Liver (tissue), 9 donors: ENCODE data around the gene DSCAM. TPM values are rescaled to one million over a fixed set of nuclear protein-coding genes. Genes with fewer than 3 reads are reported as not detected.

Source experiments
- DNase-seq: peaks from one replicate; pipeline ENCODE4 v3.0.0-alpha.2; 2017; ENCODE audit warnings: low spot score
- H3K27ac ChIP-seq, 2 donors: one replicate each; pipeline ENCODE4 v1.7.0; 2013; ENCODE audit warnings: inconsistent platforms in 2 of 2, low read length in 2 of 2, control low read depth in 1 of 2, low read depth in 1 of 2, mild to moderate bottlenecking in 1 of 2
- H3K27me3 ChIP-seq, 4 donors: one replicate each; pipeline versions ENCODE4 v1.6.1 to v1.7.0; 2013; ENCODE audit warnings: low read length in 3 of 4, inconsistent platforms in 1 of 4, mild to moderate bottlenecking in 1 of 4, moderate library complexity in 1 of 4; ENCODE audit not compliant: control insufficient read depth in 4 of 4, insufficient read depth in 4 of 4
- H3K36me3 ChIP-seq, 4 donors: one replicate each; pipeline versions ENCODE4 v1.6.1 to v1.7.0; 2013; ENCODE audit warnings: low read length in 3 of 4, mild to moderate bottlenecking in 3 of 4, low read depth in 1 of 4, moderate library complexity in 1 of 4; ENCODE audit not compliant: control insufficient read depth in 4 of 4, insufficient read depth in 3 of 4
- H3K4me1 ChIP-seq, 4 donors: one replicate each; pipeline versions ENCODE4 v1.6.1 to v1.7.0; 2013; ENCODE audit warnings: low read length in 3 of 4, mild to moderate bottlenecking in 3 of 4, moderate library complexity in 1 of 4; ENCODE audit not compliant: control insufficient read depth in 4 of 4, insufficient read depth in 4 of 4
- H3K4me3 ChIP-seq, 3 donors: one replicate each; pipeline versions ENCODE4 v1.6.1 to v1.7.0; 2013; ENCODE audit warnings: low read length in 3 of 3, control low read depth in 1 of 3, low read depth in 1 of 3, mild to moderate bottlenecking in 1 of 3
- H3K9ac ChIP-seq, 2 donors: one replicate each; pipeline ENCODE4 v1.7.0; 2013; ENCODE audit warnings: low read length in 2 of 2, mild to moderate bottlenecking in 2 of 2, moderate library complexity in 2 of 2, control low read depth in 1 of 2, low read depth in 1 of 2
- H3K9me3 ChIP-seq, 4 donors: one replicate each; pipeline versions ENCODE4 v1.6.1 to v1.7.0; 2013; ENCODE audit warnings: low read length in 3 of 4; ENCODE audit not compliant: control insufficient read depth in 4 of 4
- FOXA1 ChIP-seq: IDR thresholded peaks from 2 replicates; pipeline ENCODE4 v1.6.1; 2016; ENCODE audit warnings: antibody characterized with exemption
- FOXA2 ChIP-seq: IDR thresholded peaks from 2 replicates; pipeline ENCODE4 v1.6.1; 2016; ENCODE audit warnings: antibody characterized with exemption
- GABPA ChIP-seq, 2 donors: IDR thresholded peaks in 1 of 2; conservative IDR thresholded peaks in 1 of 2; 2 replicates each; pipeline ENCODE4 v1.6.1; 2016; ENCODE audit warnings: antibody characterized with exemption in 2 of 2, mild to moderate bottlenecking in 1 of 2, moderate library complexity in 1 of 2
- HNF4G ChIP-seq: IDR thresholded peaks from 2 replicates; pipeline ENCODE4 v1.6.1; 2016; ENCODE audit warnings: antibody characterized with exemption
- JUND ChIP-seq, 2 donors: IDR thresholded peaks; 2 replicates each; pipeline ENCODE4 v1.6.1; 2016; ENCODE audit warnings: antibody characterized with exemption in 2 of 2
- NR2F2 ChIP-seq: IDR thresholded peaks from 2 replicates; pipeline ENCODE4 v1.6.1; 2016; ENCODE audit warnings: antibody characterized with exemption
- RXRA ChIP-seq, 2 donors: IDR thresholded peaks; 2 replicates each; pipeline ENCODE4 v1.6.1; 2017 to 2018; ENCODE audit warnings: antibody characterized with exemption in 2 of 2, mild to moderate bottlenecking in 1 of 2
- SP1 ChIP-seq: IDR thresholded peaks from 2 replicates; pipeline ENCODE4 v1.6.1; 2018; ENCODE audit warnings: antibody characterized with exemption, mild to moderate bottlenecking
- TAF1 ChIP-seq: conservative IDR thresholded peaks from 2 replicates; pipeline ENCODE4 v1.6.1; 2016; ENCODE audit warnings: antibody characterized with exemption, mild to moderate bottlenecking
- WGBS: extraction: QIAGEN DNeasy Blood & Tissue Kit; methylation state at CpG from one replicate; pipeline ENCODE4 v1.1.7; 2013; 5-methylcytosine and 5-hydroxymethylcytosine counted together
- polyA plus RNA-seq, 2 donors: library from polyadenylated mRNA; stranded (reverse) in 1 of 2; unstranded in 1 of 2; fragments of 200-250 nt in 1 of 2; fragments of >200 nt in 1 of 2; fragmentation: Nextera tagmentation in 1 of 2; extraction: Ambion mirVana in 1 of 2; gene quantifications; one replicate each; pipeline versions ENCODE4 v1.2.1 to v1.2.3, GENCODE V29; 2013 to 2015
- total RNA-seq, 2 donors: library from RNA; depleted of rRNA; stranded (reverse); fragments of >200 nt; gene quantifications; one replicate each; pipeline ENCODE4 v1.2.3, GENCODE V29; 2014
- TF ChIP-seq, protein P1 (sequence below): IDR thresholded peaks from 2 replicates; pipeline ENCODE4 v1.6.1; 2016; ENCODE audit warnings: antibody characterized with exemption
- TF ChIP-seq, protein P2 (sequence below): IDR thresholded peaks from 2 replicates; pipeline ENCODE4 v1.6.1; 2016; ENCODE audit warnings: antibody characterized with exemption
- TF ChIP-seq, protein P3 (sequence below): IDR thresholded peaks from 2 replicates; pipeline ENCODE4 v1.6.1; 2016; ENCODE audit warnings: antibody characterized with exemption, mild to moderate bottlenecking
- TF ChIP-seq, protein P4 (sequence below): IDR thresholded peaks from 2 replicates; pipeline ENCODE4 v1.6.1; 2016; ENCODE audit warnings: antibody characterized with exemption
- donor health status: healthy.
- donor health status: healthy.
- donor health status: healthy.
- donor health status: healthy.
- donor health status: healthy.

The DSCAM gene
- total and polyA plus RNA-seq, 4 donors: 0.02 to 0.23 (median 0.10) TPM

DNA sequence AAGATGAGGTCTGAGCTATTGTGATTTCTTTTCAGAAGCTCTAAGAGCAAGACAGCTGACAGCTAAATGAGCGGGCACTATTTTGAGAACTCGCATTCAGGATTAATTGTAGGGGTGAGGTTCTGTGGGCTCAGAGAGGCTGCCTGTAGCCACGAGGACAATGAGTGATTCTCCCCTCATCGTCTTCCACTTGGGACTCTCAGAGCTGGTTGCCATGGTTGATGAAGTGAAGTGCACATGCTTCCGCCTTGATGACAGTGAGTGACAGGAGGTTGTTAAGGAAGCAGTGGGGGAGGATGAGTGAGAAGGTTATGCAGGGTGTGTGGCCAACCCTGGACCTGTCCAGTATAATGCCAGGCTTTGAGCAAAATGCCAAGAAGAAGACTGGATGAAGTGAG lies 638.0 kb downstream of the DSCAM start:
- DNase-seq: no peak

DNA sequence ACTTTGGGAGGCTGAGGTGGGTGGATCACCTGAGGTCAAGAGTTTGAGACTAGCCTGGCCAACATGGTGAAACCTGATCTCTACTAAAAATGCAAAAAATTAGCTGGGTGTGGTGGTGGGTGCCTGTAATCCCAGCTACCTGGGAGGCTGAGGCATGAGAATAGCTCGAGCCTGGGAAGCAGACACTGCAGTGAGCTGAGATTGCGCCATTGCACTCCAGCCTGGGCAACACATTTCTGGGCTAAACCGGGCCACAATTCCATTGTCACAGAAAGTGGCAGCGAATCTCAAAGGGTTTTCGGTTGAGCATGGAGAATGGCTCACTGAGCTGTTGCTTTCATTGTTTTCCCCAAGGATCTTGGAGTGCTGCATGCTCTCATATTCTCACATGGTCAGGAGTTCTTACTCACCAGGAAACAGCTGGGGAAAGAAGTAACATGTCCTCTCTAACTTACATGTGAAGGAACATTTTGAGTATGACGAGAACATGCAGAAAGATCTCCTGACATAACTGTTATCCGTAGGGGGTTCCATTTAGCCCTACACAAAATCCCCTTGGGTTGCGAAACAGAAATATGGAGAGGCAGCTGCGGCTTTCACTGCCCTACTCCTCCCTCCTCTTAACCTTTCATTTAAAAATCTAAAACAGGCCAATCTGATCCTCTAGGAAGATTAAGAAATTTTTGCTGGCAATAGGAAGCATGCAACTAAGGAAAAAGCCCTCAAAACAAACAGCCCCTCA lies 638.6 kb downstream of the DSCAM start:
- WGBS: 84% methylated on average over 9 of the region's 9 CpGs
- H3K4me3 ChIP-seq: no peak overlapping the region
- peaks cover 0 to 2% (median 0%) of the 10 kb centered on the region in 4 donors for H3K27me3 ChIP-seq
- H3K4me1 ChIP-seq: no peaks in the 10 kb centered on the region
- TF ChIP-seq, protein P1, sequence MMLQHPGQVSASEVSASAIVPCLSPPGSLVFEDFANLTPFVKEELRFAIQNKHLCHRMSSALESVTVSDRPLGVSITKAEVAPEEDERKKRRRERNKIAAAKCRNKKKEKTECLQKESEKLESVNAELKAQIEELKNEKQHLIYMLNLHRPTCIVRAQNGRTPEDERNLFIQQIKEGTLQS: no peak
- TF ChIP-seq GABPA (IDR thresholded peaks at IDR 0.05 in 1 of 2, conservative IDR thresholded peaks at IDR 0.05 in 1 of 2) (no peak), FOXA1 (no peak), JUND (IDR thresholded peaks at IDR 0.05) (no peak), NR2F2 (no peak), HNF4G (no peak)
- TF ChIP-seq, protein P2, sequence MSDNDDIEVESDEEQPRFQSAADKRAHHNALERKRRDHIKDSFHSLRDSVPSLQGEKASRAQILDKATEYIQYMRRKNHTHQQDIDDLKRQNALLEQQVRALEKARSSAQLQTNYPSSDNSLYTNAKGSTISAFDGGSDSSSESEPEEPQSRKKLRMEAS: no peak
- no peak for DNase-seq
- no peaks in the 10 kb centered on the region for H3K36me3 ChIP-seq
- H3K9ac ChIP-seq: no peak overlapping the region
- H3K27ac ChIP-seq: no peak overlapping the region
- H3K9me3 ChIP-seq: no peaks in the 10 kb centered on the region

More for the DNA sequence above, 638.0 kb downstream of the DSCAM start:
- peaks cover 0 to 2% (median 0%) of the 10 kb centered on the region in 4 donors for H3K27me3 ChIP-seq
- 77% methylated on average over 5 of the region's 5 CpGs for WGBS
- no peaks in the 10 kb centered on the region for H3K36me3 ChIP-seq
- H3K4me1 ChIP-seq: no peaks in the 10 kb centered on the region
- TF ChIP-seq SP1 (no peak), RXRA (IDR thresholded peaks at IDR 0.05) (no peak), TAF1 (no peak), JUND (IDR thresholded peaks at IDR 0.05) (no peak), HNF4G (no peak), FOXA2 (no peak), GABPA (IDR thresholded peaks at IDR 0.05 in 1 of 2, conservative IDR thresholded peaks at IDR 0.05 in 1 of 2) (no peak)
- TF ChIP-seq, protein P2: no peak
- TF ChIP-seq, protein P3, sequence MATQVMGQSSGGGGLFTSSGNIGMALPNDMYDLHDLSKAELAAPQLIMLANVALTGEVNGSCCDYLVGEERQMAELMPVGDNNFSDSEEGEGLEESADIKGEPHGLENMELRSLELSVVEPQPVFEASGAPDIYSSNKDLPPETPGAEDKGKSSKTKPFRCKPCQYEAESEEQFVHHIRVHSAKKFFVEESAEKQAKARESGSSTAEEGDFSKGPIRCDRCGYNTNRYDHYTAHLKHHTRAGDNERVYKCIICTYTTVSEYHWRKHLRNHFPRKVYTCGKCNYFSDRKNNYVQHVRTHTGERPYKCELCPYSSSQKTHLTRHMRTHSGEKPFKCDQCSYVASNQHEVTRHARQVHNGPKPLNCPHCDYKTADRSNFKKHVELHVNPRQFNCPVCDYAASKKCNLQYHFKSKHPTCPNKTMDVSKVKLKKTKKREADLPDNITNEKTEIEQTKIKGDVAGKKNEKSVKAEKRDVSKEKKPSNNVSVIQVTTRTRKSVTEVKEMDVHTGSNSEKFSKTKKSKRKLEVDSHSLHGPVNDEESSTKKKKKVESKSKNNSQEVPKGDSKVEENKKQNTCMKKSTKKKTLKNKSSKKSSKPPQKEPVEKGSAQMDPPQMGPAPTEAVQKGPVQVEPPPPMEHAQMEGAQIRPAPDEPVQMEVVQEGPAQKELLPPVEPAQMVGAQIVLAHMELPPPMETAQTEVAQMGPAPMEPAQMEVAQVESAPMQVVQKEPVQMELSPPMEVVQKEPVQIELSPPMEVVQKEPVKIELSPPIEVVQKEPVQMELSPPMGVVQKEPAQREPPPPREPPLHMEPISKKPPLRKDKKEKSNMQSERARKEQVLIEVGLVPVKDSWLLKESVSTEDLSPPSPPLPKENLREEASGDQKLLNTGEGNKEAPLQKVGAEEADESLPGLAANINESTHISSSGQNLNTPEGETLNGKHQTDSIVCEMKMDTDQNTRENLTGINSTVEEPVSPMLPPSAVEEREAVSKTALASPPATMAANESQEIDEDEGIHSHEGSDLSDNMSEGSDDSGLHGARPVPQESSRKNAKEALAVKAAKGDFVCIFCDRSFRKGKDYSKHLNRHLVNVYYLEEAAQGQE: no peak
- no peak overlapping the region for H3K4me3 ChIP-seq
- no peak overlapping the region for H3K27ac ChIP-seq
- H3K9me3 ChIP-seq: no peaks in the 10 kb centered on the region
- no peak overlapping the region for H3K9ac ChIP-seq

DNA sequence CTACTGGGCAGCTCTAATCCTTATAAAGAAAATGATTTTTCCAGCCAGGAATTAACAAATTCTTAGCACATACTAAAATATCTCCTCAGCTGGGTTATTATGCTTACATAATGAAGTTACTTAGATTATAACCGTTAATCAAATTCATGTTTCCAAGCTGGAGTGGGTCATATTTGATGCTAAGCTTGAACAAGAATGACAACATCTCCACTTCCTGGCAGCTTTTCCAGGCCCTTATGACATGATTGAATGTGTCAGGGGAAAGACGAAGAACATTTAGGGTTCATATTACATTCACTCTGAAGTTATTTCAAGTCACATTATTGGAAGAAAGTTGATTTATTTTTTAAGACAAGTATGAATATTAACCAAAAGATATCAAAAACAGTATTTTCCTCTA lies 646.0 kb downstream of the DSCAM start:
- Histone ChIP-seq H3K27me3 (peaks cover 0 to 2% (median 0%) of the 10 kb centered on the region in 4 donors), H3K4me1 (no peaks in the 10 kb centered on the region), H3K36me3 (no peaks in the 10 kb centered on the region), H3K9ac (no peak overlapping the region), H3K9me3 (peaks cover 0 to 4% (median 0%) of the 10 kb centered on the region in 4 donors), H3K4me3 (no peak overlapping the region), H3K27ac (no peak overlapping the region)
- 68% methylated on average over 2 of the region's 2 CpGs for WGBS
- TF ChIP-seq NR2F2 (no peak), HNF4G (no peak), RXRA (IDR thresholded peaks at IDR 0.05) (no peak), SP1 (no peak)
- TF ChIP-seq, protein P1: no peak
- TF ChIP-seq, protein P3: no peak
- TF ChIP-seq, protein P4, sequence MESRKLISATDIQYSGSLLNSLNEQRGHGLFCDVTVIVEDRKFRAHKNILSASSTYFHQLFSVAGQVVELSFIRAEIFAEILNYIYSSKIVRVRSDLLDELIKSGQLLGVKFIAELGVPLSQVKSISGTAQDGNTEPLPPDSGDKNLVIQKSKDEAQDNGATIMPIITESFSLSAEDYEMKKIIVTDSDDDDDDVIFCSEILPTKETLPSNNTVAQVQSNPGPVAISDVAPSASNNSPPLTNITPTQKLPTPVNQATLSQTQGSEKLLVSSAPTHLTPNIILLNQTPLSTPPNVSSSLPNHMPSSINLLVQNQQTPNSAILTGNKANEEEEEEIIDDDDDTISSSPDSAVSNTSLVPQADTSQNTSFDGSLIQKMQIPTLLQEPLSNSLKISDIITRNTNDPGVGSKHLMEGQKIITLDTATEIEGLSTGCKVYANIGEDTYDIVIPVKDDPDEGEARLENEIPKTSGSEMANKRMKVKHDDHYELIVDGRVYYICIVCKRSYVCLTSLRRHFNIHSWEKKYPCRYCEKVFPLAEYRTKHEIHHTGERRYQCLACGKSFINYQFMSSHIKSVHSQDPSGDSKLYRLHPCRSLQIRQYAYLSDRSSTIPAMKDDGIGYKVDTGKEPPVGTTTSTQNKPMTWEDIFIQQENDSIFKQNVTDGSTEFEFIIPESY: no peak
- no peak for DNase-seq
